GM19099 (cell line): ENCODE measurements around the gene TMEM88.

ENCODE experiments used
- POLR2A ChIP-seq: IDR thresholded peaks from 3 replicates; pipeline ENCODE4 v1.6.1; 2011; ENCODE audit warnings: low read depth; ENCODE audit not compliant: insufficient read length; ENCODE audit errors: extremely low read depth

TMEM88 gene

DNA sequence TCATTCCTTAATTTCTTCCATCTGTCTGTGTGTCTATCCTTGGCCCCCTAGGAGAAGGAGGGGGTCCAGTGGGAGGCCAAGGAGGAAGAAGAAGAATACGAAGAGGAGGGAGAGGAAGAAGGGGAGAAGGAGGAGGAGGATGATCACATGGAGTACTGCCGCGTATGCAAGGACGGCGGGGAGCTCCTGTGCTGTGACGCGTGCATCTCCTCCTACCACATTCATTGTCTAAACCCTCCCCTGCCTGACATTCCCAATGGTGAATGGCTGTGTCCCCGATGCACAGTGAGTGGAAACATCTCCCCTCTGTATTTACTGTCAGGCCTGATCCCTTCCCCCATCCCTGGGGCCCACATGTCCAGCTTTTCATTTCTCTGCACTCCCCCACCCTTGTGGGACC, 40.0 kb downstream of the TMEM88 start:
- TF ChIP-seq POLR2A = no peak

DNA sequence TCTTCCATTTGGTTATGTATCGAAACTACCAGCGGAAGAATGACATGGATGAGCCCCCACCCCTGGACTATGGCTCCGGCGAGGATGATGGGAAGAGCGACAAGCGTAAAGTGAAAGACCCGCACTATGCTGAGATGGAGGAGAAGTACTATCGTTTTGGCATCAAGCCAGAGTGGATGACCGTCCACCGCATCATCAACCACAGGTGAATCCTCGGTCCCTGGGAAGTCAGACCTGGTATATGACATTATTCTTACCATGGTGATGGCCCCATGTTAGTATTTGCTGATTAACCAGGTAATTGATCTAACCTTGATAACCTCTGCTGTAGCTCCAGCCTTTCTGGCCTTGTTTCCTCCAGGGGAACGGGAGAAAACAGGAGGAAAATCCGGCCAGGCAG, 42.2 kb downstream of the TMEM88 start:
- TF ChIP-seq POLR2A = no peak

DNA sequence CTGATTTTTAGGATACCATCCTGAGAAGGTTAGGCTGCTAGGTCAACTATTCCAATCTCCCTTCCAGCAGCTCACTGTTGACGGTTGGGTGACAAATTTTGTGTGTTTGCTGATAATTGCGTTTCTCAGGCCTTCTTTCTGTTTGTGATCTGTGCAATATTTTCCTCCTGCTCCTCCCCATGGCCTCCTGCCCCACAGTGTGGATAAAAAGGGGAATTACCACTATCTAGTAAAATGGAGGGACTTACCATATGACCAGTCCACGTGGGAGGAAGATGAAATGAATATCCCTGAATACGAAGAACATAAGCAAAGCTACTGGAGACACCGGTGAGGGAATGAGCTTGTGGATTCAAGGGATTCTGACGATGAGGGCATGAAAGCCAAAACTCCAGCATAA, 42.9 kb downstream of the TMEM88 start:
- no peak for TF ChIP-seq POLR2A

DNA sequence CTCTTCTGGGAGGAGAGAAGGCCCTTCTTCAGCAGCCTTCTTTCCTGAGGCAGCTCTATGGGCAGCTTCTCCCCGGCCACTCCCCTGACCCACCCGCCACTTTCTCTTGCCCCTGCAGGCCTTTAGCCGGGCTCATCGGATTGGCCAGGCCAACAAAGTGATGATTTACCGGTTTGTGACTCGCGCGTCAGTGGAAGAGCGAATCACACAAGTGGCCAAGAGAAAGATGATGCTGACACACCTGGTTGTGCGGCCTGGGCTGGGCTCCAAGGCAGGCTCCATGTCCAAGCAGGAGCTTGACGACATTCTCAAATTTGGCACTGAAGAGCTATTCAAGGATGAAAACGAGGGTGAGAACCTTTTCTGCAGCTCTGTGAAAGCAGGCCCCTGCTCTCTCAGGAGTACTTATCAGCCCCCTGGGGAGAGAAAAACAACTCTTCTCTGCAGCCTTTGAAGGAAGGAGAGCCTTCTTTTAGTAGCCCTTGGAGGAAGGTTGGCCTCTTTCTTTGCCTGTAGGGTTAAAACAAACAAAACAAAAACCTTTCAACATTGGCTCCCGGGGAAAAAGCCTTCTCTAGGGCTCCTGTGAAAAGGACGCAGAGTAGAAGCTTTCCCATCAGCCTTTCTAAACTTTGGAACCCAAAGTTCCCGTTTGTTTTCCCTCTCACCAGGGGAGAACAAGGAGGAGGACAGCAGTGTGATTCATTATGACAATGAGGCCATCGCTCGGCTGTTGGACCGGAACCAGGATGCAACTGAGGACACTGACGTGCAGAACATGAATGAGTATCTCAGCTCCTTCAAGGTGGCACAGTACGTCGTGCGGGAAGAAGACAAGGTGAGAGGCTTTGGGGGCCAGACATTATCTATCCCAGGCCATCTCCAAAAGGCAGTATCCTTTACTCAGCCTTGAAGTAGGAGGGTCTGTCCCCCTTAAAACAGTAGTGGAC, 48.6 kb downstream of the TMEM88 start:
- TF ChIP-seq POLR2A = no peak
